IgD-negative memory B cell (primary cell): ENCODE measurements around the gene PIAS1. TPM values are rescaled to one million over a fixed set of nuclear protein-coding genes. Genes with fewer than 3 reads are reported as not detected.
"Not testable (repeated sequence)": the region's sequence is repeated elsewhere in the genome, so short reads cannot be mapped to it uniquely, and the experiment has no call there.

Experiments used
- H3K27ac Mint-ChIP-seq, 3 donors: one replicate each; pipeline ENCODE4 v1.8.0; 2020 to 2022; ENCODE audit warnings: mild to moderate bottlenecking in 3 of 3, mixed read lengths in 3 of 3, moderate library complexity in 1 of 3
- H3K27me3 Mint-ChIP-seq: one replicate; pipeline ENCODE4 v1.8.0; 2021; ENCODE audit warnings: mixed read lengths
- H3K36me3 Mint-ChIP-seq: one replicate; pipeline ENCODE4 v1.8.0; 2020; ENCODE audit warnings: mild to moderate bottlenecking, mixed read lengths
- H3K4me1 Mint-ChIP-seq, 3 donors: one replicate each; pipeline ENCODE4 v1.8.0; 2020 to 2022; ENCODE audit warnings: mixed read lengths in 3 of 3, mild to moderate bottlenecking in 1 of 3
- H3K4me3 Mint-ChIP-seq, 4 donors: one replicate each; pipeline ENCODE4 v1.8.0; 2020 to 2022; ENCODE audit warnings: mild to moderate bottlenecking in 4 of 4, mixed read lengths in 4 of 4, moderate library complexity in 3 of 4
- H3K9me3 Mint-ChIP-seq, 3 donors: one replicate each; pipeline ENCODE4 v1.8.0; 2020 to 2021; ENCODE audit warnings: mixed read lengths in 3 of 3, mild to moderate bottlenecking in 1 of 3
- polyA plus RNA-seq: library from polyadenylated mRNA; unstranded; fragments of 300-500 nt; fragmentation: Illumina TruSeq; gene quantifications from one replicate; pipeline ENCODE4 v1.2.3, GENCODE V29; 2021

PIAS1 gene
- polyA plus RNA-seq, 1 donor from 2014 or later = 128 TPM

DNA sequence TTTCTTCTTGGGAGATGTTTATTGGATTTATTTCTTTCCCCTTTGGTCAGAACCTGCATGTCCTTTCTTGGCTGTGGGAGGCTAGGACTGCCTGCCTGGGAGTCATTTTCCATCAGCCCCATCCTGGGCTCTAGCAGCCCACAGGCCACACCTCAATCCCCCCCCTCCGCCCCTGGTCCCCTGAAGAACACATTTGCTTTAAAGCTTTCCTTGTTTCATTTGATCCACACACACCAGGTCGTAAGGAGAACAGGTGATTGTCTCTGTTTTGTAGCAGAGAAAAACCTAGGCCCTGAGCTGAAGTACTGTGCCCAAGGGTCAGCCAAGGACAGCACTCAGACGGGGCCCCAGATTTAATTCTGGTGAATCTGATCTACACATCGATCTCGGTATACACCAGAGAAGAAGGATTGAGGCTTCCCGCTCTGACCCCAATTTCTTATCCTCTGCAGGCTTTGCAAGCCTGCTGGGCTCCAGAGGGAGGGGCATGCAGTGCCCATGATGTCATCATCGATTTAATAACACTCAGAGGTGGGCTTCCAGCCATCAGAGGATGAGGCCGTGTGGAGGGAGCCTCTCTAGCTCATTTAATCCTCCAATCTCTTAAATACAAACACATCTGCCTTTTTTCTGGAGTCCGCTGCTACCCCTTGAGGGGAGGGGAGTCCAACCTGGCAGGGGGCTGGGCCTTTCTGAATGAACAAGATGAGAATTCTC, 177.1 kb downstream of the PIAS1 start:
- Mint-ChIP-seq H3K4me1 (peaks cover 12 to 24% (median 19%) of the 10 kb centered on the region in 3 donors), H3K9me3 (no peaks in the 10 kb centered on the region), H3K27ac (peak overlapping the region in 1 of 3 donors; percentile 4), H3K27me3 (peaks cover 4% of the 10 kb centered on the region), H3K36me3 (no peaks in the 10 kb centered on the region), H3K4me3 (peak overlapping the region in 3 of 4 donors; percentile 61 to 77 (median 65))

DNA sequence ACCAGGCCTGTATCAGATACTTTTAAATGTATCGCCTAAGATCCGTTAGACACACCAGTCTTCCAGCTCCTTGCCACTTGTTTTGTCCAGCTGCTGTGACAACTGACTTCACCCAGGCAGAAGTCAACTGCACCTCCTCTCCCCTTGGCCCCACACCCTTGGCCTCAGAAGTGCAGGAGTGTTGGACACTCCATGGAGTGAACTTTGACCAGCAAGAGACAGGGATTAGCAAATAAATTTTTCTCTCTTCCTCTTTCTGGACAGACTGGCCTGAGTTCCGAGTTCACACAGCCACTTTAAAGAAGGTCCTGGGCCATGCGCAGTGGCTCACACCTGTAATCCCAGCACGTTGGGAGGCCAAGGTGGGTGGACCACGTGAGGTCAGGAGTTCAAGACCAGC, 178.3 kb downstream of the PIAS1 start:
- Mint-ChIP-seq H3K4me3 (peak overlapping the region in 1 of 4 donors; percentile 68), H3K4me1 (peaks cover 12 to 24% (median 15%) of the 10 kb centered on the region in 3 donors), H3K27ac (no peak overlapping the region), H3K27me3 (peaks cover 4% of the 10 kb centered on the region), H3K36me3 (no peaks in the 10 kb centered on the region), H3K9me3 (no peaks in the 10 kb centered on the region)

DNA sequence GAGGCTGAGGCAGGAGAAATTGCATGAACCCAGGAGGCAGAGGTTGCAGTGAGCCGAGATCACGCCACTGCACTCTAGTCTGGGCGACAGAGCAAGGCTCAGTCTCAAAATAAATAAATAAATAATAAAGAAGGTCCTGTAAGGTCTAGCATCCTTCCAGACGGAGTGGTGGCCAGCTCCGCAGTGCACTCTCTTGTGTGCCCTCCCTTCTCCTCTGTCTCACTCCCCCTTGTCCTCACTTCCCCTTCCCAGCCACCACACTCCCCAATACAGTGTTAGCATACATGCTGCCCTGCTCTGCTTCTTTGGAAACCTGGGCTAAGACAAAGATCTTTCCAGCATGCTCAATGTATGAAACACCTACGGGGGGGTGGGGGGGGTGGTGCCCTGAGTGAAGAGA, 178.8 kb downstream of the PIAS1 start:
- Mint-ChIP-seq H3K4me1 (peaks cover 12 to 21% (median 13%) of the 10 kb centered on the region in 3 donors), H3K9me3 (no peaks in the 10 kb centered on the region), H3K27me3 (peaks cover 4% of the 10 kb centered on the region), H3K27ac (no peak overlapping the region), H3K36me3 (no peaks in the 10 kb centered on the region), H3K4me3 (peak overlapping the region in 1 of 4 donors; percentile 51)

- Mint-ChIP-seq H3K9me3 (peaks cover 0 to 2% (median 0%) of the 10 kb centered on the region in 3 donors), H3K4me1 (peaks cover 5 to 12% (median 9%) of the 10 kb centered on the region in 3 donors), H3K4me3 (peak overlapping the region in 1 of 4 donors; percentile 51), H3K27ac (no peak overlapping the region), H3K36me3 (peaks cover 1% of the 10 kb centered on the region), H3K27me3 (peaks cover 4% of the 10 kb centered on the region)
These were observed 179.9 kb downstream of the PIAS1 start for GRCh38 chr15:68234060-68234459.

GRCh38 chr15:68234520-68234919, 180.4 kb downstream of the PIAS1 start:
- not testable (repeated sequence) for H3K27me3 Mint-ChIP-seq, H3K9me3 Mint-ChIP-seq, H3K27ac Mint-ChIP-seq, H3K4me3 Mint-ChIP-seq, H3K36me3 Mint-ChIP-seq
- H3K4me1 Mint-ChIP-seq = peaks cover 5 to 12% (median 9%) of the 10 kb centered on the region in 3 donors

DNA sequence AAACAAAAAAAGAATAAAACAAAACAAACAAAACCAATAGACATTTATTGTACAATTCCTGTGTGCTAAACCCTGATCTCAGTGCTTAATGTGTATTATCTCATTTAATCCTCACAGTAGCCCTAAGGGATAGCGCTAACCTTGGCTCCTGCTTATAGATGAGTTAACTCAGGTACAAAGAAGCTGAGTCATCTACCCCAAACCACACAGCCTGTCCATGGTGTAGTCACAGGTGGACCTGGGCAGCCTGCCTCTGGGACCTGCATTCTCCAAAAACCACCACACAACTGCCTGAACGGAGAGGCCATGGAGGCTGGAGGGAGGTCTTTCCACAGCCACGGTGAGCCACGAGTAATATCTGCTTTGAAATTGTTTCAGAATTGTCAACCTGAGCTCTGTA, 180.9 kb downstream of the PIAS1 start:
- H3K9me3 Mint-ChIP-seq = peaks cover 0 to 2% (median 0%) of the 10 kb centered on the region in 3 donors
- H3K4me1 Mint-ChIP-seq = peaks cover 2 to 10% (median 7%) of the 10 kb centered on the region in 3 donors
- no peak overlapping the region for H3K4me3 Mint-ChIP-seq
- H3K27me3 Mint-ChIP-seq = peaks cover 4% of the 10 kb centered on the region
- no peak overlapping the region for H3K27ac Mint-ChIP-seq
- peaks cover 1% of the 10 kb centered on the region for H3K36me3 Mint-ChIP-seq

GRCh38 chr15:68239025-68239424, 184.9 kb downstream of the PIAS1 start:
- peaks cover 0 to 14% (median 14%) of the 10 kb centered on the region in 3 donors for H3K9me3 Mint-ChIP-seq
- no peak overlapping the region for H3K27ac Mint-ChIP-seq
- peaks cover 4% of the 10 kb centered on the region for H3K27me3 Mint-ChIP-seq
- peaks cover 0 to 4% (median 0%) of the 10 kb centered on the region in 3 donors for H3K4me1 Mint-ChIP-seq
- peaks cover 3% of the 10 kb centered on the region for H3K36me3 Mint-ChIP-seq
- no peak overlapping the region for H3K4me3 Mint-ChIP-seq

DNA sequence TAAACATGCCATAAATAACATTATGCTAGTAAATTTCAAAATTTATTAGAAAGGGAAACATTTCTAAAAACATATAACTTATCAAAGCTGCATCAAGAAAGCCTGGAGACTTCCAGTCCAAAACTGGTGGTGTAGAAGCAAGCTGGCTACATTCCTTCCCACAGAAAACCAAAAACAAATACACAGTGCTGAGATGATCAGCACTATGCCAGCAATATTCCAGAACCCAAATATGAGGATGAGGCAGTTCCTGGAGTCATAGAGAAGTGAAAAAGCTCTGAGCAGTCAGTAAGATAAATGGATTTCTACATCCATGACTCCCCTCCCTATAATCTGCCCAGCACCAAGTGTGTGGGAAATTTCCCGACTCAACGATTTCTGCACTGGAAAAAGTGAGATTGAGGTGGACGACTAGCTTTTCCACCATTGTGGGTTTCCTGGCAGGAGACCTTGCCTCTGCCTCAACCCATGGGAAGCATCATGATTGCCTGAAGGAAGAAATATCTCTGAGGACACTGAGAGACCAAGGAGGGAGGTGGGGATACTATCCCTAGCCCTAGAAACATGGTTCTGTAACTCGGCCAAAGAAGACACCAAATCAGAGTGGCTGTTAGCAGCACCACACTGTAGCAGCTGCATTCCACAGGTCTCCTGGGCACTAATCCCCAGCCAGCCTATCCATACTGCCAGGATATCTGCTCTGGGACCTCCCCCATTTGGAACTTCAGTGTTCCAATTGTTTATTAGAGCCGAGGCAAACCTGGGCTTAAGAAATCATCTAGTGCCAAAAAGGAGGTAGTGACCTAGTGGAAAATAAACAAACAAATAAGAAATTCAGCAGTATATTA, 187.2 kb downstream of the PIAS1 start:
- peaks cover 2 to 21% (median 20%) of the 10 kb centered on the region in 3 donors for H3K9me3 Mint-ChIP-seq
- no peaks in the 10 kb centered on the region for H3K27me3 Mint-ChIP-seq
- peaks cover 0 to 4% (median 0%) of the 10 kb centered on the region in 3 donors for H3K4me1 Mint-ChIP-seq
- H3K27ac Mint-ChIP-seq = peak overlapping the region in 1 of 3 donors; percentile 55
- H3K36me3 Mint-ChIP-seq = peaks cover 3% of the 10 kb centered on the region
- H3K4me3 Mint-ChIP-seq = no peak overlapping the region

Other genes starting within 250 kb of the PIAS1 start
- not detected for gene SKOR1, start 228.8 kb upstream of the PIAS1 start, polyA plus RNA-seq
- gene RNU6-1, start 214.3 kb upstream of the PIAS1 start, polyA plus RNA-seq = not detected
- 0.46 TPM for gene CALML4, start 151.0 kb downstream of the PIAS1 start, polyA plus RNA-seq
- 3.8 TPM for gene CLN6, start 175.4 kb downstream of the PIAS1 start, polyA plus RNA-seq
- 21.5 TPM for gene FEM1B, start 223.4 kb downstream of the PIAS1 start, polyA plus RNA-seq